ENCODE results near the gene ENOX1. TPM values are rescaled to one million over a fixed set of nuclear protein-coding genes. Genes with fewer than 3 reads are reported as not detected.

Gene ENOX1
- total and polyA plus RNA-seq, 9 of the 15 experiments (the other 6 are each of a cell fraction or from before 2014, with no cell fraction given), result not detected

DNA sequence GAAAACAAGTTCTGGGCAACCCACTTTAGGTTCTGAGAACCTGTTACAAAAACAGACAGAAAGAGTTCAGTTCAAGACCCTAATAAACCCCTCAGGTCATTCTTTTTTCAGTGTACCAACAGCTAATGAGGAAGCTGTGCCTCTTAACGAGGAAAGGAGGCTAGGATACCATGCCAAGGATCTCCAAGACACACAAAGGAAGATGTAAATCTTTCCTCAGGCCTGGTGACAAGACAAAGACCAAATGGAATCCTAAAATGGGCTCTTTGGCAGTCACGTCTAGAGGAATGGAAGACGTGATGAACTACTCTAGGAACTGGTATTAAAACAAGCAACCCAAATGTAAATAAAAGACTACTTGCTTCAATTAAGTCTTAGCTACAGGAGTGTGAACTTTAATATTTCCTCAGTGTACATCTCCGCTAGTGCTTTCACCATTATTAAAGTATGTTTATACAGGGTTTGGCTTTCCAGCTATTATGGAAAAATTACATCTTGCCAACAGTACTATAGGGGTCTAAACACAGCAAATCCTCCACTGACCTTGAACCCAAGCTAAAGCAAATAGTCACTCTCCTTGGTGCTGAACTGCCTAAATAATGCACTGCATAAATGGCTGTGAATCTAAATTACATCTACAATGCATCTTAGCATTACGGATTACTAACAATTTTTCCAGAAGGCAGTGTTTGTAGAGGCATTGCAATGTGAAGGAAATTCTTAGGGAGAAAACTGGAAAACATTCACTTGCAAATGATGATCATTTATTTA lies 42.3 kb downstream of the ENOX1 start:
- CTCF ChIA-PET (ENCODE audit: low intra/inter-chr PET ratio), result no interaction called here
- no peaks in the 10 kb centered on the region for H4K20me1 ChIP-seq (replicated peaks; ENCODE audit: control insufficient read depth, insufficient read depth, low read length)
- ATAC-seq (no peak), DNase-seq (ENCODE audit: extremely low read depth in 1 of 4, low spot score in 3 of 4) (no peak), FAIRE-seq (no peak)
- in situ Hi-C loops (cut with MboI) (no loop called here), intact Hi-C loops (cut with micrococcal nuclease) (no loop called here)
- H3K79me2 ChIP-seq (ENCODE audit: control insufficient read depth, insufficient read depth, low read length), result no peaks in the 10 kb centered on the region
- POLR2A ChIA-PET, result no interaction called here
- H3K9ac ChIP-seq (ENCODE audit: insufficient read depth in 1 of 2, low read depth in 2 of 2, low read length in 2 of 2), result no peak overlapping the region
- H2AFZ ChIP-seq (ENCODE audit: low read depth, low read length), result no peak overlapping the region
- H3K4me1 ChIP-seq (replicated peaks in 1 of 2; ENCODE audit: control insufficient read depth in 2 of 2, insufficient read depth in 2 of 2, low read length in 2 of 2), result no peaks in the 10 kb centered on the region
- H3K9me1 ChIP-seq (ENCODE audit: control insufficient read depth, insufficient read depth, low read length), result no peaks in the 10 kb centered on the region
- no peak for TF ChIP-seq CBFA2T2 (conservative IDR thresholded peaks at IDR 0.05)
- TF ChIP-seq, protein P1, sequence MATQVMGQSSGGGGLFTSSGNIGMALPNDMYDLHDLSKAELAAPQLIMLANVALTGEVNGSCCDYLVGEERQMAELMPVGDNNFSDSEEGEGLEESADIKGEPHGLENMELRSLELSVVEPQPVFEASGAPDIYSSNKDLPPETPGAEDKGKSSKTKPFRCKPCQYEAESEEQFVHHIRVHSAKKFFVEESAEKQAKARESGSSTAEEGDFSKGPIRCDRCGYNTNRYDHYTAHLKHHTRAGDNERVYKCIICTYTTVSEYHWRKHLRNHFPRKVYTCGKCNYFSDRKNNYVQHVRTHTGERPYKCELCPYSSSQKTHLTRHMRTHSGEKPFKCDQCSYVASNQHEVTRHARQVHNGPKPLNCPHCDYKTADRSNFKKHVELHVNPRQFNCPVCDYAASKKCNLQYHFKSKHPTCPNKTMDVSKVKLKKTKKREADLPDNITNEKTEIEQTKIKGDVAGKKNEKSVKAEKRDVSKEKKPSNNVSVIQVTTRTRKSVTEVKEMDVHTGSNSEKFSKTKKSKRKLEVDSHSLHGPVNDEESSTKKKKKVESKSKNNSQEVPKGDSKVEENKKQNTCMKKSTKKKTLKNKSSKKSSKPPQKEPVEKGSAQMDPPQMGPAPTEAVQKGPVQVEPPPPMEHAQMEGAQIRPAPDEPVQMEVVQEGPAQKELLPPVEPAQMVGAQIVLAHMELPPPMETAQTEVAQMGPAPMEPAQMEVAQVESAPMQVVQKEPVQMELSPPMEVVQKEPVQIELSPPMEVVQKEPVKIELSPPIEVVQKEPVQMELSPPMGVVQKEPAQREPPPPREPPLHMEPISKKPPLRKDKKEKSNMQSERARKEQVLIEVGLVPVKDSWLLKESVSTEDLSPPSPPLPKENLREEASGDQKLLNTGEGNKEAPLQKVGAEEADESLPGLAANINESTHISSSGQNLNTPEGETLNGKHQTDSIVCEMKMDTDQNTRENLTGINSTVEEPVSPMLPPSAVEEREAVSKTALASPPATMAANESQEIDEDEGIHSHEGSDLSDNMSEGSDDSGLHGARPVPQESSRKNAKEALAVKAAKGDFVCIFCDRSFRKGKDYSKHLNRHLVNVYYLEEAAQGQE (IDR thresholded peaks at IDR 0.05; ENCODE audit: borderline replicate concordance), result peak; percentile 56
- TF ChIP-seq, protein P1 (CRISPR knock-in tag; IDR thresholded peaks at IDR 0.05; ENCODE audit: low read depth), result no peak
- TF ChIP-seq RBM15 (IDR thresholded peaks at IDR 0.05; ENCODE audit: insufficient read depth, low read length), result no peak
- no peak for TF ChIP-seq EP400 (IDR thresholded peaks at IDR 0.05)
- H3K27me3 ChIP-seq (ENCODE audit: control insufficient read depth in 2 of 2, insufficient read depth in 2 of 2, low read length in 2 of 2), result no peaks in the 10 kb centered on the region
- no peaks in the 10 kb centered on the region for H3K9me3 ChIP-seq (replicated peaks; ENCODE audit: control insufficient read depth, insufficient read depth, low read depth, low read length)
- H3K4me3 ChIP-seq, result no peak overlapping the region
- 0% methylated on average over 5 of the region's 5 CpGs for WGBS (ENCODE audit: insufficient coverage, low coverage, missing lambda C conversion rate)
- BruUV-seq (replicated peaks), result no TSS peak
- H3K27ac ChIP-seq (ENCODE audit: extremely low read depth, low read depth, low read length), result no peak overlapping the region
- H3K36me3 ChIP-seq (ENCODE audit: control insufficient read depth, insufficient read depth, low read length), result no peaks in the 10 kb centered on the region
- H3K4me2 ChIP-seq (ENCODE audit: insufficient read depth, low read length), result no peak overlapping the region
